ENCODE measurements around the gene OR5T1.

Gene OR5T1

GRCh38 chr11:56273854-56274253 is at the start of gene OR5T1:
Gene OR5T1, plus strand, starts transcription at chr11:56274154. Its CDS starts 1,485 bp downstream, at chr11:56275639.
- DNase-seq (ENCODE audit: extremely low read depth in 1 of 2, low read depth in 1 of 2): no peak

- no peak for DNase-seq (ENCODE audit: extremely low read depth in 1 of 2, low read depth in 1 of 2)
These were observed 39.8 kb upstream of the OR5T1 start, which contains the start of gene OR5T2 for GRCh38 chr11:56234155-56234554. Gene OR5T2, minus strand, starts transcription at chr11:56234255. Its CDS starts 1,193 bp downstream, at chr11:56233062.

GRCh38 chr11:56251954-56252353 is 22.0 kb upstream of the OR5T1 start, which contains the start of gene OR5T3:
Gene OR5T3, plus strand, starts transcription at chr11:56252254. Its CDS starts 0 bp downstream, at chr11:56252254.
- no peak for DNase-seq (ENCODE audit: extremely low read depth in 1 of 2, low read depth in 1 of 2)

- DNase-seq (ENCODE audit: extremely low read depth in 1 of 2, low read depth in 1 of 2): no peak
These were observed 2.9 kb upstream of the OR5T1 start for GRCh38 chr11:56271092-56271491.

GRCh38 chr11:56292154-56292553 is 18.2 kb downstream of the OR5T1 start, which contains the start of gene OR8H1:
Gene OR8H1, minus strand, starts transcription at chr11:56292254. Its CDS starts 1,192 bp downstream, at chr11:56291062.
- no peak for DNase-seq (ENCODE audit: extremely low read depth in 1 of 2, low read depth in 1 of 2)

- DNase-seq (ENCODE audit: extremely low read depth in 1 of 2, low read depth in 1 of 2): no peak
These were observed 22.9 kb downstream of the OR5T1 start for GRCh38 chr11:56296898-56297297.

GRCh38 chr11:56307836-56308235 is 33.9 kb downstream of the OR5T1 start:
- DNase-seq (ENCODE audit: extremely low read depth in 1 of 2, low read depth in 1 of 2): no peak

- DNase-seq (ENCODE audit: extremely low read depth in 1 of 2, low read depth in 1 of 2): no peak
These were observed 40.9 kb downstream of the OR5T1 start, which contains the start of gene OR8K3 for GRCh38 chr11:56314844-56315243. Gene OR8K3, plus strand, starts transcription at chr11:56315144. Its CDS starts 3,163 bp downstream, at chr11:56318307.
